Measurements from ENCODE around the gene URM1.
"Not testable (repeated sequence)": the region's sequence is repeated elsewhere in the genome, so short reads cannot be mapped to it uniquely, and the experiment has no call there.

The URM1 gene

DNA sequence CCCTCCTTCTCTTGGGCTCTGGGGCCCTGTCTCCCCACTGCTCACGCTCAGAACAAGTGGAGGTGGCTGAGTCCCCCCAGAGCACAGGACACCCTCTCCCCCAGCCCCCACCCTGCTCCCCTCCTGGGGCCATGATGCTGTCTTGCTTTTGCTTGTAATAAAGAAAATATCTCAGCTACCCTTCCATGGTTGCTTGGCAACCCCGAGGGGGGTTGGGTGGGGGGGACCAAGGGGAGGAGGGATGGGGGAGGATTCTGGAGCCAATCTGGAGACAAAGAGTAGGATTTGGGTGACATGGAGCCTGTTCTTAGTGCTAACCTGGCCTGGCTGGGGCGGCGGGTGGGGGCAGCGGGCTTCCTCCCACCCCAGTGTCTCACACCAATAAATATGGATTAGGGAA lies 33.4 kb downstream of the URM1 start:
- H3K36me3 ChIP-seq (ENCODE audit: control insufficient read depth, insufficient read depth, low read length, severe bottlenecking) = no peaks in the 10 kb centered on the region
- no peak for DNase-seq (ENCODE audit: low read depth)
- no peak overlapping the region for H3K9ac ChIP-seq (ENCODE audit: low read length)
- H3K4me3 ChIP-seq (ENCODE audit: low read length) = no peak overlapping the region
- H3K4me1 ChIP-seq (ENCODE audit: control insufficient read depth, insufficient read depth, low read length) = peaks cover 6% of the 10 kb centered on the region
- H3K27me3 ChIP-seq (replicated peaks; ENCODE audit: control insufficient read depth, insufficient read depth, low read length) = peaks cover 3% of the 10 kb centered on the region
- no peaks in the 10 kb centered on the region for H3K9me3 ChIP-seq (ENCODE audit: control insufficient read depth, low read length)

DNA sequence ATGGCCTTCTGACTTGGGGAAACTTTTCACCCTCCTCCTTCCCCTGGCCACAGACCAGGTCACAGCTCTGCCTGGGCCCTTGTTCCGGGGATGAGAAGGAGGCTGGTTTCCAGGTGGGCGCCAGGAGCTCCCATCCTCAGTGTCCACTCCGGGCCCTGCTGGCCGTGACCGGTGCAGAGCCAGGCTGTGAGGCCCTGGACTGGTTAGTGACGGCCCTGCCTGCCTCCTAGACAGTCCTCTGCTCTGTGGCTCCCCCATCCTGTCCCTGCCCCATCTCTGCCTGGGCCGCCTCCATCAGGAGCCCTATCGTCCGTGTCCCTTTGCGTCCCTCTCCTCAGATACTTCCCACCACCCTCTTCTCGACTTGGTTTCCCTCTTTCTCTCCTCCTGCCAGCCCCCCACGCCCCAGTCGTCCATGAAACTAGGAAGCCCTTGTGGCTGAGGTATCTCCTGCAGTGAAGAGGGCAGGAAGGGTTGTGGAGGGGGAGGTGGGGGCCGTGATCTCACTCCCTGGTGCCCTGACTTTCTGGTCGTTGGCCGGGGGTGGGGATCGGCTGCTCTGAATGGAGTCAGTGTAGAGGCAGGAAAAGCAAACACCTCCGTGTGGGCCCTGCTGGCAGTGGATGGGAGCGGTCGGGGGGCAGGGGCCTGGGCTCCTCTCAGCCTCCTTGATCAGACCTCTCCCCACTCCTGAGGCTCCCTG lies 34.1 kb downstream of the URM1 start:
- Histone ChIP-seq H3K27me3 (replicated peaks; ENCODE audit: control insufficient read depth, insufficient read depth, low read length) (no peaks in the 10 kb centered on the region), H3K9me3 (ENCODE audit: control insufficient read depth, low read length) (no peaks in the 10 kb centered on the region), H3K4me3 (ENCODE audit: low read length) (no peak overlapping the region), H3K4me1 (ENCODE audit: control insufficient read depth, insufficient read depth, low read length) (peaks cover 6% of the 10 kb centered on the region), H3K9ac (ENCODE audit: low read length) (no peak overlapping the region), H3K36me3 (ENCODE audit: control insufficient read depth, insufficient read depth, low read length, severe bottlenecking) (no peaks in the 10 kb centered on the region)
- DNase-seq (ENCODE audit: low read depth) = no peak

DNA sequence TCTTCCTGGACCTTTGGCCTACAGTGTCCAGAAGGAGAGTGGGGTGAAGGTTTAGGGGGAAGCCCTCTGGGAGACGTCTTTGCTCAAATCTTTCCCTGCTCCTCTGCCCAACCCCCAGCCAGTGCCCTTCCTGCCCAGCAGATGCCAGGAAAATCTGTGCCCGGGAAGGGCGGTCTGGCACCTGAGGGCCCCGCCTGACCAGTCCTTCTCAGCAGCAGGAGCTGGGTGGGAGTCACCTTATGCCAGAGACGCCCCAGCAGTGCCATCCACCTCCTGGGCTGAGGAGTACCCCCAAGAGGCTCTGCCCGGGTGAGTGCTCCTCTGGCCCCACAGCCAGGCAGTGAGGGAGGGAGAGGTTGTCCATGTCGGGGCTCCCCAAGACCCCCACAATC lies 34.6 kb downstream of the URM1 start:
- no peaks in the 10 kb centered on the region for H3K27me3 ChIP-seq (replicated peaks; ENCODE audit: control insufficient read depth, insufficient read depth, low read length)
- H3K9ac ChIP-seq (ENCODE audit: low read length) = no peak overlapping the region
- no peaks in the 10 kb centered on the region for H3K36me3 ChIP-seq (ENCODE audit: control insufficient read depth, insufficient read depth, low read length, severe bottlenecking)
- no peak for DNase-seq (ENCODE audit: low read depth)
- H3K9me3 ChIP-seq (ENCODE audit: control insufficient read depth, low read length) = no peaks in the 10 kb centered on the region
- H3K4me3 ChIP-seq (ENCODE audit: low read length) = no peak overlapping the region
- peaks cover 6% of the 10 kb centered on the region for H3K4me1 ChIP-seq (ENCODE audit: control insufficient read depth, insufficient read depth, low read length)

DNA sequence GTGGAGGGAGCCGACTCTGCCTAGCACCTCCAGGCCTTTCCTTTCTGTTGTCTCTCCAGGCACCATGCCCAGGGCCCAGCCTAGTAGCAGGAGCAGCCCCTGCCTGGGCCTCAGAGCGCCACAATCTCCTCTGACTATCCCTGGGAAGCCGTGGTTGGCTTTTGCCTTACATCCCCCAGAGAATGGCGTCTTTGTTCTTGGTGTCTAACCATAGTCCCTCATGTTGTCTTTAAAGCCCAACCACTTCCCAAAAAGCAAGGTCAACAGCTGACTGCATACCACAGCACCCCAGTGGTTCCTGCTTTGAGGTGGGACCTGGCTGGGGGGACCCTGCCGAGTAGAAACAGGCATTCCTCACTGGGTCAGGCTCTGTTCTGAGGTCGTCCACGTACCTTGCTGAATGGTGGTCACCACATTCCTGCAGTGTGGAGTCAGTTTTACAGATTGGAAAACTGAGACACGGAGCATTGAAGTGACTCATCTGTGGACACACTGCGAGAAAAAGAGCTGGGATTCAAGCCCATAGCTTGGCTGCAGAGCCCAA lies 35.7 kb downstream of the URM1 start:
- no peaks in the 10 kb centered on the region for H3K9me3 ChIP-seq (ENCODE audit: control insufficient read depth, low read length)
- H3K36me3 ChIP-seq (ENCODE audit: control insufficient read depth, insufficient read depth, low read length, severe bottlenecking) = no peaks in the 10 kb centered on the region
- DNase-seq (ENCODE audit: low read depth) = no peak
- H3K9ac ChIP-seq (ENCODE audit: low read length) = no peak overlapping the region
- H3K27me3 ChIP-seq (replicated peaks; ENCODE audit: control insufficient read depth, insufficient read depth, low read length) = no peaks in the 10 kb centered on the region
- H3K4me1 ChIP-seq (ENCODE audit: control insufficient read depth, insufficient read depth, low read length) = peaks cover 6% of the 10 kb centered on the region
- H3K4me3 ChIP-seq (ENCODE audit: low read length) = no peak overlapping the region

DNA sequence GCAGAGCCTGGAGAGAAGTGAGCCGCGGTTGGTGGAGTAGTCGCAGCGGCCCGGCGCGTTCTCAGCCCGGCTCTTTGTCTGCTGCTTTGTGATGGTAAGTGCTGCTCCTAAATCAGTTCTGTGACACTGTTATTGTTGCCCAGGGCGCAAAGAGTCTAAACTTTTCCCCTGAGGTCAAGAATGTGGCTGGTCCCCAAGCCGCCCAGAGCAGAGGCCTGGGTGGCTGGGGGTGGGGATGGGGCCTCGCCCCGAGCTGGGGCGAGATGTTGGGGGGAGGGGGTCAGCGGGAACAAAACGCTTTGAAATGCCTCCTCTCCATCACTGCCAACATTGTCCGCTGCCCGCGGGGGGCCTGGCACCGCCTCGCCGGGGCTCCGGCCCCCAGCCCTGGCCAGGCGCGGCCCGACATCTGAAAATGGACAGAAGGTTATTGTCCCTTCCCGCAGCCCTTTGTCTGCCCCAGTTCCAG lies 37.8 kb downstream of the URM1 start:
- no peak for DNase-seq (ENCODE audit: low read depth)
- Histone ChIP-seq H3K27me3 (replicated peaks; ENCODE audit: control insufficient read depth, insufficient read depth, low read length) (no peaks in the 10 kb centered on the region), H3K9me3 (ENCODE audit: control insufficient read depth, low read length) (no peaks in the 10 kb centered on the region), H3K4me1 (ENCODE audit: control insufficient read depth, insufficient read depth, low read length) (peaks cover 6% of the 10 kb centered on the region), H3K4me3 (ENCODE audit: low read length) (no peak overlapping the region), H3K36me3 (ENCODE audit: control insufficient read depth, insufficient read depth, low read length, severe bottlenecking) (no peaks in the 10 kb centered on the region), H3K9ac (ENCODE audit: low read length) (no peak overlapping the region)

DNA sequence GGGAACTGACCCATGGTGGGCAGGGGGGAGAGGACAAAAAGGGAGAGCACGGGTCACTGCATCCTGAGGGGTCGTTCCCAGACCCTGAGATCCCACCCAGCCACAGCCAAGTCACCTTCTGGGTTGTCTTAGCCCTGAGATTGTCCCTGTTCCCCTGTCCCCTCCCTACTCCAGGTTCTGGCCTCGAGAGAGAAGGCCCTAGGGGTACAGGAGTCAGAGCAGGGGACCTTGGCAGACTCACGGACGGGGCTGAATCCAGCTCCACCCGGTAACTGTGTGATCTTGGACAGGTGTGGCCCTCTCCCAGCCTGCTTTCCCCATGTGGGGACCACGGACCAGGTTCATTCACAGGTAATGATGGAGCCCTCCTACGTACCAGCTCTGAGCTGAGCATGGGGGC lies 38.3 kb downstream of the URM1 start:
- Histone ChIP-seq H3K9me3 (ENCODE audit: control insufficient read depth, low read length) (no peaks in the 10 kb centered on the region), H3K27me3 (replicated peaks; ENCODE audit: control insufficient read depth, insufficient read depth, low read length) (peaks cover under 1% of the 10 kb centered on the region), H3K9ac (ENCODE audit: low read length) (no peak overlapping the region), H3K36me3 (ENCODE audit: control insufficient read depth, insufficient read depth, low read length, severe bottlenecking) (no peaks in the 10 kb centered on the region), H3K4me1 (ENCODE audit: control insufficient read depth, insufficient read depth, low read length) (peaks cover 6% of the 10 kb centered on the region), H3K4me3 (ENCODE audit: low read length) (no peak overlapping the region)
- DNase-seq (ENCODE audit: low read depth) = no peak

DNA sequence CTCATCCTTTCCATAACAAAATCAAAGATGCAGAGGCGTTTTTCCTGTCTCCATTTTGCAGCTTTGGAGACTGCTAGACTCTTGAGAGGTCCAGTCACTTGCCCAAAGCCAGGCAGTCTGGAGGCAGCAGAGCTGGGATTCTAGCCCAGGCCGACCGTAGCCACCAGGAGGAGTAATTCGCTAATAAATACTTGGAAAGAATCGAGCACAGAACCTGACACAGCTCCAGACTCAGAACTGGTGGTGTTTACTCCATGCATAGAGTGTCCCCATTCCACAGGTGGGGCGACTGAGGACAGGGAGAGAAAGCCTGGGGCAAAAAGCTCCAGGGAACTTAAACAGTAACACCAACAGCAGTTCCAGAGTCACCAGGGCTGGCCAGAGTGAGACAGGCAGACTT lies 38.8 kb downstream of the URM1 start:
- Histone ChIP-seq H3K4me1 (ENCODE audit: control insufficient read depth, insufficient read depth, low read length) (peaks cover 6% of the 10 kb centered on the region), H3K27me3 (replicated peaks; ENCODE audit: control insufficient read depth, insufficient read depth, low read length) (peaks cover 6% of the 10 kb centered on the region), H3K9ac (ENCODE audit: low read length) (no peak overlapping the region), H3K36me3 (ENCODE audit: control insufficient read depth, insufficient read depth, low read length, severe bottlenecking) (no peaks in the 10 kb centered on the region), H3K9me3 (ENCODE audit: control insufficient read depth, low read length) (no peaks in the 10 kb centered on the region), H3K4me3 (ENCODE audit: low read length) (no peak overlapping the region)
- DNase-seq (ENCODE audit: low read depth) = peak; percentile 34

DNA sequence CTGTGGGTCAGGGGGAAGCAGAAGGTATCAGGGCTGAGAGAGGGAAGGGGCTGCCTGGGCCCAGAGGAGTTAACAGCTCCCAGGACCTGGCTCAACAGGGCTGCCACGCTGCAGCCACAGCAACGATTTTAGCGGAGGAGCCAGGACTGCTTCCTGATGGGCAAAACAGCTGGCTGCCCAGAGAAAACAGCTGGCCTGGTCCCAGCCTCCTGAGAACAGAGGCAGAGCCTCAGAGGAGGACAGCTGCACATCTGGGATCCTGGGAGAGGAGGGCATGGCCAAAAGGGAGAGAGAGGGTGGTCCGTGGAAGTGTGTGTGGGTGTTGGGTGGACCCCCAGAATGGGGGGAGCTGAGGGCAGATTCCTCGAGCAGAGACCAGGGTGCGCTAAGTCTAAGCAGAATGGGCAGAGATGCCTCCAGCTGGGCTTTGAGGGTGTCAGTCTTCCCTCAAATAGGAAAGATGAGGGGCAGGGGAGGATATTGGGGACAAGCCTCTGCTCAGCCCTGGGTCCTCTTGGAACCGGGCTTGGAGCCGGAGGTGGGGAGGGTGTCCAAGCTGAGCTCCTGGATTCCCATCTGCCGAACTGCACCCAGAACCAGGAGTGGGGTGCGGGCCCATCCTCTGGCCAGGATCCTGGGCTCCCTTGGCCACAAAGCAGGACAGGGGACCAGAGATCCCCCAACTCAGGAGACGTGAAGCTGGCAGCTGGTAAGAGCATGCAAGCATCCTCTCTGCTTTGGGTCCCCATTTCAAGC lies 40.4 kb downstream of the URM1 start:
- Histone ChIP-seq H3K4me1 (ENCODE audit: control insufficient read depth, insufficient read depth, low read length) (peaks cover 5% of the 10 kb centered on the region), H3K9ac (ENCODE audit: low read length) (no peak overlapping the region), H3K36me3 (ENCODE audit: control insufficient read depth, insufficient read depth, low read length, severe bottlenecking) (no peaks in the 10 kb centered on the region), H3K4me3 (ENCODE audit: low read length) (no peak overlapping the region), H3K9me3 (ENCODE audit: control insufficient read depth, low read length) (no peaks in the 10 kb centered on the region), H3K27me3 (replicated peaks; ENCODE audit: control insufficient read depth, insufficient read depth, low read length) (peaks cover 19% of the 10 kb centered on the region)
- DNase-seq (ENCODE audit: low read depth) = no peak

DNA sequence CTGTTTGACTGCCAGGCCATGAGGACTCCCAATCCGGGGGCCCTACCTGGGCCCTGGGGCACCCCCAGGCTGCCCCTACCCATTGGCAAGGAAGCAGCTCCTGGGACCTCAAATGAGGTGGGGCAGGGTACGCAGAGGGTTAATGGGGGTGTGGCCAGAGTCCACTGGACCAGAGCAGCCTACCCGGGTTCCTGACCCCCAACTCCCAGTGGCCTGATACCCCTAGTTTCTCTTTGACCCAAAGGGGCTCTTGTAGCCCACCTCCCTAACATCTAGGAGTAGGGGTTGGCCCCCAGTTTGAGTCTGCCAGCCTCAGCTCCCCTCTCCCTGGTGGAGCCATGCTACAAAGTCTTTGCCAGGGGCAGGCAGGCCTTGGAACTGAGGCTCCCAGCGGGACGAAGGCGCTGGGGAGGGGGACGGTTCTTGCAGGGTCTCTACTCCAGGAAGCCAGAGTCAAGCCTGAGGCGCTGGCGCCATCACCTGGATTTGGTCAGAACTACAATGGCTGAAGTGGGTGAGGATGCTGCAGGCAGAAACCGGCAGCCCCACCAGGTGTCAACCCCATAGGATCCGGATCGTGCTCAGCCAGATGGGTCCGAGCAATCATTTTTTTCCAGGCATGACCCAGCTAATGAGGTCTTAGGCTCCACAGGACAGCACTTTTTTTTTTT lies 41.1 kb downstream of the URM1 start:
- H3K4me3 ChIP-seq (ENCODE audit: low read length) = no peak overlapping the region

DNA sequence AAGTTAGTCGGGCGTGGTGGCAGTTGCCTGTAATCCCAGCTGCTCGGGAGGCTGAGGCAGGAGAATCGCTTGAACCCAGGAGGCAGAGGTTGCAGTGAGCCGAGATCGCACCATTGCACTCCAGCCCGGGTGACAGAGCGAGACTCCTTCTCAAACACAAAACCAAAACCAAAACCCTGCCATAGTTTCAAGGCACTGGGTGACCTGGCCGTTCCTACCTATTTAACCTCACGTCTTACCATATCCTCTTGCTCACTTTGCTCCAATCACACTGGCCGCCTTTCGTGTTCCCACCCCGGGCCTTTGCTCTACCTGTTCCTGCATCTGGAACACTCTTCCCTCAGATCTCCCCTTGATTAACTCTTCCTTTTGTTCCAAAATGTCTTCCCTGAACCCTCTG lies 42.6 kb downstream of the URM1 start:
- not testable (repeated sequence) for DNase-seq (ENCODE audit: low read depth)
- peaks cover 31% of the 10 kb centered on the region for H3K27me3 ChIP-seq (replicated peaks; ENCODE audit: control insufficient read depth, insufficient read depth, low read length)

More for the DNA sequence above, 41.1 kb downstream of the URM1 start:
- peak; percentile 61 for DNase-seq (ENCODE audit: low read depth)
- Histone ChIP-seq H3K9ac (ENCODE audit: low read length) (no peak overlapping the region), H3K27me3 (replicated peaks; ENCODE audit: control insufficient read depth, insufficient read depth, low read length) (peaks cover 24% of the 10 kb centered on the region), H3K4me1 (ENCODE audit: control insufficient read depth, insufficient read depth, low read length) (no peaks in the 10 kb centered on the region), H3K9me3 (ENCODE audit: control insufficient read depth, low read length) (no peaks in the 10 kb centered on the region), H3K36me3 (ENCODE audit: control insufficient read depth, insufficient read depth, low read length, severe bottlenecking) (no peaks in the 10 kb centered on the region)

DNA sequence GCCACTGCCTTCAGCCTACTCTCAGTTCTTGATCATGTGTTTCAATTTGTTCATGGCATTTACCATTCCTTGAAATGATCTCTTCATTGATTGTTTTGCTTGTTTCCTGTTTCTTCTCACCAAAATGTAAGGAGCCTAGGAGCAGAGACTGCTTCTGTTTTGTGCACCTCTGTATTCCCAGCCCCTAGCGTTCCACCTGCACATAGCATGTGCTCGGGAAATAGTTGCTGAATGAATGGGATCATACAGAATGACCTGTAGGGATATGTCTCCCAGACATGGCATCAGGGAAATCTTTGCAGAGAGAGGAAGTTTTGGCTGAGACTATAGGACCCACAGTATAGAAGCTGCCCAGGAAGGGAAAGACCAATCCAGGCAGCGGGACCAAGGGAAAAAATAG lies 43.3 kb downstream of the URM1 start:
- no peak overlapping the region for H3K4me3 ChIP-seq (ENCODE audit: low read length)
- peaks cover 31% of the 10 kb centered on the region for H3K27me3 ChIP-seq (replicated peaks; ENCODE audit: control insufficient read depth, insufficient read depth, low read length)
- H3K4me1 ChIP-seq (ENCODE audit: control insufficient read depth, insufficient read depth, low read length) = peaks cover 6% of the 10 kb centered on the region
- no peaks in the 10 kb centered on the region for H3K9me3 ChIP-seq (ENCODE audit: control insufficient read depth, low read length)
- H3K36me3 ChIP-seq (ENCODE audit: control insufficient read depth, insufficient read depth, low read length, severe bottlenecking) = no peaks in the 10 kb centered on the region
- DNase-seq (ENCODE audit: low read depth) = no peak
- H3K9ac ChIP-seq (ENCODE audit: low read length) = no peak overlapping the region

More for the DNA sequence above, 42.6 kb downstream of the URM1 start:
- H3K4me3 ChIP-seq (ENCODE audit: low read length); H3K9me3 ChIP-seq (ENCODE audit: control insufficient read depth, low read length); H3K36me3 ChIP-seq (ENCODE audit: control insufficient read depth, insufficient read depth, low read length, severe bottlenecking); H3K4me1 ChIP-seq (ENCODE audit: control insufficient read depth, insufficient read depth, low read length); H3K9ac ChIP-seq (ENCODE audit: low read length): not testable (repeated sequence)

Data from adipocyte (in vitro differentiated cells).